HG02678 (cell line): ENCODE measurements around the gene CSK.

Source experiments
- ATAC-seq: cut with Tn5 transposase; IDR thresholded peaks from one replicate; pipeline ENCODE4 v1.9.1; 2021; ENCODE audit warnings: mild to moderate bottlenecking, moderate library complexity; ENCODE audit not compliant: unreplicated experiment

Gene CSK

GRCh38 chr15:74786551-74787165, 4.8 kb downstream of the CSK start:
- ATAC-seq: no peak

- peak; percentile 47 for ATAC-seq
These were observed 5.6 kb downstream of the CSK start for GRCh38 chr15:74787251-74788041.

DNA sequence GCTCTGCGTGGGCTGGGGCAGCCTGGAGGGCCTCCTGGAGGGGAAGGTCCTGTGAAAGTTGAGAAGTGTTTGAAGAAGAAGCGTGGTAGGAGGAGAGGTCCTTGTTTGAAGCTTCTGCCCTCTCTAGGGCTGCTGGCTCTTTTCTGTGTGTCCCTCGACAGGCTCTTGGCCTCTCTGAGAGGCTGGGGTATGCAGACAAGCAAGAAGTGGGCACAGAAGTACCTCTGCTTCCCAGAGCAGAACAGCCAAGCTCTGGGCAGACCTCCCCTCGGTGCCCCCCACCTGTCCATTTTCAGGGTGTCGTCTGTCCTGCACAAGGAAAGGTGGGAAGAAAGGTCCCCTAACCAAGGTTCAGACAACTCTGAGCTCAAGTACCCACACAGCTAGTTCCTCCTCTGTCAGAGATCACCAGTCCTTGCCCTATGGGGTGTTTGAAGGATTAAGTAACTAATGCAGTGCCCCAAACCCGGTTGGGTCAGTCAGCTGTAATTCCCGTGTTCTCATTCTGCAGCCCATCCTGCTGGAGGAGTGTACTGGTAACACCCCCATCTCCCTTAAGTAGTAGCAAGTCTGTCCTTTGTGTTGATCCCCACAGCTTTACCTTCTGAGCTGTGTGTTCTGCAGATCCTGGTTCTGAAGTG, 6.3 kb downstream of the CSK start:
- ATAC-seq: no peak

GRCh38 chr15:74788683-74789151, 6.8 kb downstream of the CSK start:
- peak; percentile 38 for ATAC-seq

GRCh38 chr15:74789171-74789631, 7.3 kb downstream of the CSK start:
- no peak for ATAC-seq

DNA sequence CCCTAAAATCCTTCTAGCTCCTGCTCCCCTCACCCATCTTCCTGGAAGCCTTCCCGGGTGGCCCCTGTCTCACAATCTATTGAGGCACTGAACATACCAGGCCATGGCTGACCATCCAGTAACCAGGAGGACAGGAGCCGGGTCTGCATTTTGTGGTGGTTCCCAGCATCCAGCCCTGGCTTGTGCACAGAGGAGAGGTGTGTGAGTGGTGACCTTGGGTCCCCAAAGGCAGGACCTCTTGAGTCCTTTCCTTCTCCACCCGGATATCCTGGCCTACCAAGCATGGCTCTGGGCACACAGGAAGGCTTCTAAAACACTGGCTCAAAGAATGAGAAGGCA, 7.8 kb downstream of the CSK start:
- ATAC-seq: no peak

DNA sequence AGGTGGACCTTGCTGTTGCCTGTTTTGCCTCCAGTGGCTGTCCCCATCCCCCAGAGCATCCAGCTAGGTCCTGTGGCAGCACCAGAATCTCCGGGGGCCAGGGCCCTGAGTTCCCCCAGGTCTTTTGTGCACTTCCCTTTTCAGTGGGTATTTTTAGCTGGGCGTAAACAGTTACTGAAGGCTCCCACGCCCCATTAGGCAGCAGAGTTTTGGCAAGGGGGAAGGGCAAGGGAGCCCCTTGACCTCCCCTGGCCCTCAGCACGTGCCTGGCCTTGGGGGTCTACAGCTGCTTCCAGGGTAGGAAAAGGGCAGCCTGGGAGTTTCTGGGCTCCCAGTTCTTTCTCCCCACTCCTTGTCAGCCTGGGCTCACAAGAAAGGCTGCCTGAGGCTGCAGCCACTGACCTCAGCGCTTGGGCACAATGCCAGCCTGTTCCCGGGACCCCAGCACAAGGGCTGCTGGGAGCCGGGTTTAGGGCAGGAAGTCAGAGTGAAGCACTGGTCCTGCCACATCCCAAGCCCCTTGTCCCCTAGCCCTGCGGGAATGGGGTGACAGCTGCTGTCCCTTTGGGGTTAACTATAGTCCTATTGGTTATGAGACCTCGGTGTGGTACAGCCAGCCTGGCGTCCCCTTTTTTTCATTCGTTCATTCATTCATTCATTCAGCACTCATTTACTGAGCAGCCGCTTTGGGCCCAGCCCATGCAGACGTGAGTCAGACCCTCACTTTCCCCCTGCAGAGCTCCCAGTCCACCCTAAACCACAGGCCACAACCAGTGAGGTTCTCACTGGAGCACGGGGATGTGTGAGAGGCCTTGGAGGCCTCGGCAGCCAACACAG, 8.4 kb downstream of the CSK start:
- ATAC-seq: no peak

- no peak for ATAC-seq
These were observed 9.1 kb downstream of the CSK start for GRCh38 chr15:74791007-74791406.

DNA sequence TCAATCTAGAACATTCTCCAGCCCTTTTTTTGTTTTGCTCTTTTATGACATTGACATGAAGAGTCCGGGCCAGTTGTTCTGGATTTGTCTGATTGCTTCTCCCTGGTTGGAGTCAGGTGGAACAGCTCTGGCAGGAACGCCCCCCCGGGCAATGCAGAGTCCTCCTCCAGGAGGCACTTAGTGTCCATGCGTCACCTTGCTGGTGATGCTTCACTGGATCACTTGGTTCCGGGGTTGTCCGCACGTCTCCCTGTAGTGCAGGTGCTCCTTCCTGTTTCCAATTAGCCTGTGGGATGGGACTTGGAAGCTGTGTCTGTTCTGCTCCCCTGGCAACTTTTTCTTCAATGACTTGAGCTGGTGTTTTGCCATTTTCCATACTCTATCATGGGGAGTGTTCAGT, 9.8 kb downstream of the CSK start:
- ATAC-seq: no peak

DNA sequence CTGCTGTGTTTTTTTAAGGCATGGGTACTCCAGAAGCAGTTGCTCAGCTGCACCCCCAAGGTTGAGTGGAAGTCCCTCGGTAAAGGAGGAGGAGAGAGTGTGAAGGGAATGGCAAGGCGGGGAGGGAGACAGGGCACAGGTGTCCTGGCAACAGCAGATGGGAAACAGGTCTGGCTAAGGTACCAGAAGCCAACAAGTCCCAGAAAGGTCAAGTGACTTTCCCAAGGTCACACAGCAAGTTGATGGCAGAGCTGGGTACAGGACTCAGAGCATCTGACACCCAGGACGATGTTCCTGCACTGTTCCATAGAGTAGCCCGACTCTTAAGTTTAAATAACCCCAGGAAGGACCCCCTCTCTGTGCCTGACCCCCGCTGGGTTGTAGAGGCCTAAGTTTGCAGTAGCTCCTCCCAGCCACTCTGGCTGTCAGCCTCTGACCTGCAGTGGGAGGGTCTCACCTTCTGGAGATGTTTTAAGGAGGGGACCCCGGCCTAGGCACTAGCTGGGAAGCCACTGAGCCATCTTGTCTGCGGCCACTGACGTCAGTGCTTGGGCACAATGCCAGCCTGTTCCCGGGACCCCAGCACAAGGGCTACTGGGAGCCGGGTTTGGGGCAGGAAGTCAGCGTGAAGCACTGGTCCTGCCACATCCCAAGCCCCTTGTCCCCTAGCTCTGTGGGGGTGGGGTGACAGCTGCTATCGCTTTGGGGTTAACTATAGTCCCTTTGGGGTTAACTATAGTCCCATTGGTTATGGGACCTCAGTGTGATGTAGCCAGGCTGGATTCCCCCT, 10.5 kb downstream of the CSK start:
- ATAC-seq: no peak

DNA sequence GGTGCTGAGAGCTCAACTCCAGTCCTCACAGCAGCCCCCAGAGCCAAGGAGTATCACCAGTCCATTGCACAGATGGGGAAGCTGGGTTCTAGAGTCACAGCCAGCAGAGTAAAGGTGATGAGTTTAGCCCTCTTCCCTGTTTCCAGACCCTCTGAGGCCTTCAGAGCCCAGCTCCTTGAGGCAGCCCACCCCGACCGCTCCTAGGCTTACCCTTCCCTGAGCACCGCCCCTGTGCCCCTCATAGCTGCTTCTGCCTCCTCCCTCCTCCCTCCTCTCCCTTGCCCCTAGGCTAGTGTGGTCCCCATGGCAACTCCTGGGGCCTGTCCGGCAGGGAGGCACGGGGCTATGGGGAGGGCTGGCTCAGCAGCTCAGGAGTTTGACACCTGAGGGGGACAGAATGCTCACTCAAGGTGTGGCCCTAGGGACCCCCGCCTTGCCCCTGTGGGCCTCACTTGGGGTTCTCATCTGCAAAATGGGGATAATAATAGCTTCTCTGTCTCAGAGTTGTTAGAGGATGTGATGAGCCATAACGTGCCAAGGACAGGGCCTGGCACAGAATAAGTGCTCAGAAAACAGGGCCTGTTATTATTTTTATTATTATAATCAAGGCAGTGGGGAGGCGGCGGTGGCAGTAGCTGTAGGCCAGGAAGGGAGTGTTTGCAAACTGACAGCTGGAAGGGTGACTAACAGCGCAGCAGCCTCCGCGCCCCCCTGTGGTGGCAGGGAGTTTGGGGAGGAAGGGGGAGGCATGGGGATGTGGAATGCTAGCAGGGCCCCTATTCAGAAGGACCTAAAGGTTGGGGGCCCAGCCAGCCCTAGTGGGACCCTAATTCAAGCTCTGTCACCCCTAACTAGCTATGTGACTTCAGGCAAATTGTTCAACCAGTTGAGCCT, 11.5 kb downstream of the CSK start:
- no peak for ATAC-seq

- no peak for ATAC-seq
These were observed 12.5 kb downstream of the CSK start for GRCh38 chr15:74794248-74794969.

- no peak for ATAC-seq
These were observed 13.1 kb downstream of the CSK start for GRCh38 chr15:74794970-74795349.

DNA sequence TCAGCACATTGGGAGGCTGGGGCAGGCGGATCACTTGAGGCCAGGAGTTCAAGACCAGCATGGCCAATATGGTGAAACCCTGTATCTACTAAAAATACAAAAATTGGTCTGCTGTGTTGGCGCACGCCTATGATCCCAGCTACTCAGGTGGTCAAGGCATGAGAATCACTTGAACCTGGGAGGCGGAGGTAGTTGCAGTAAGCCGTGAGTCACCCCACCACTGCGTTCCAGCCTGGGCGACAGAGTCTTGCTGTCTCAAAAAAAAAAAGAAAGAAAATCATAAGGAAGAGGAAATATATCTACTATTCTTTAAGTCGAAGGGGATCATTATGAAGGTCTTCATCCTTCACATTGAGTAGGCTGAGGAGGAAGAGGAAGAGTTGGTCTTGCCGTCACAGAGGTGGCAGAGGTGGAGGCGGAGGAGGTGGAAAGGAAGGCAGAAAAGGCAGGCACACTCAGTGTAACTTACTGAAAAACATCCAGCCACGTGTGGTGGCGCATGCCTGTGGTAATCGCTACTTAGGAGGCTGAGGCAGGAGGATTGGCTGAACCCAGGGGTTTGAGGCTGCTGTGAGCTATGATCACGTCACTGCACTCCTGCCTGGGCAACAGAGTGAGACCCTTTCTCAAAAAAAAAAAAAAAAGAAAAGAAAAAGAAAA, 14.2 kb downstream of the CSK start:
- ATAC-seq: no peak

GRCh38 chr15:74798388-74799254, 16.7 kb downstream of the CSK start:
- ATAC-seq: no peak

DNA sequence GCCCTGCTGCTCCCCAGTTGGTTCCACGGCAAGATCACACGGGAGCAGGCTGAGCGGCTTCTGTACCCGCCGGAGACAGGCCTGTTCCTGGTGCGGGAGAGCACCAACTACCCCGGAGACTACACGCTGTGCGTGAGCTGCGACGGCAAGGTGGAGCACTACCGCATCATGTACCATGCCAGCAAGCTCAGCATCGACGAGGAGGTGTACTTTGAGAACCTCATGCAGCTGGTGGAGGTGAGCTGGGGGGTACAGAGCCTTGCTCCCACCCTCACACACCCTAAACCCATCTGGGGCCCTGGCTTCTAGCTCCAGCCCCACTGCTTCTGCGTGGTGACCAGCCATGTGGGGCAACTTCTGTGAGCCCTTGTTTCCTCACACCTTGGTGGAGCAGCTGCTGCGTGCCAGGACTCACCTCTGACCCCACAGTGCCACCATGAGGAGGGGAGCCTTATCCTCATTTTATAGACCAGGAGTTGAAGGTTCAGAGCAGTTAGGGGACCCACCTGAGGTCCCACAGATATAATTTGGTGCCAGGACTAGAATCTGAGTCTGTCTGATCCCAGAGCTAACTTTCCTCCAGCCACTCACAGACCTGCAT, 17.5 kb downstream of the CSK start:
- no peak for ATAC-seq
